GM19240 (cell line): Measurements from ENCODE around the gene FEM1C.
"Not testable (repeated sequence)": the region's sequence is repeated elsewhere in the genome, so short reads cannot be mapped to it uniquely, and the experiment has no call there.

Source experiments
- DNase-seq: peaks from one replicate; pipeline ENCODE4 v3.0.0; 2011; ENCODE audit warnings: low spot score; ENCODE audit not compliant: insufficient read length

FEM1C gene

DNA sequence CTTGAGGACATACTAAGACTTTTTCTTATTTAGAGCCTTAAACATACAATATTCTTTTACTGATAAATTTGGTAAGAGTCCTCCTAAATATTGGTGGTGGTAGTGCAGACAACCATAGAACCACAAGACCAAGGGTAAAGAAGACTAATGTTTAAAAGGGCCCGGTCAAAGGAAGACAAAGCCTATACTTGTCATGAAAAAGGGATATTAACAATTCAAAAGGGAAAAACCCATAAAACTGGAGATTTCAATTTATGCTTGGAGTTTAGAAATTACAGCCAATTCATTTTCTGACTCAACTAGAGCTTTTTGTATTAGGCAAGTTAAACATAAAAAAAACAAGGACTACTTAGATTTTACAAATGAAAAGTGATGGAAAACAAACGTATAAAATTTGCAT lies 24.4 kb downstream of the FEM1C start:
- DNase-seq: no peak

DNA sequence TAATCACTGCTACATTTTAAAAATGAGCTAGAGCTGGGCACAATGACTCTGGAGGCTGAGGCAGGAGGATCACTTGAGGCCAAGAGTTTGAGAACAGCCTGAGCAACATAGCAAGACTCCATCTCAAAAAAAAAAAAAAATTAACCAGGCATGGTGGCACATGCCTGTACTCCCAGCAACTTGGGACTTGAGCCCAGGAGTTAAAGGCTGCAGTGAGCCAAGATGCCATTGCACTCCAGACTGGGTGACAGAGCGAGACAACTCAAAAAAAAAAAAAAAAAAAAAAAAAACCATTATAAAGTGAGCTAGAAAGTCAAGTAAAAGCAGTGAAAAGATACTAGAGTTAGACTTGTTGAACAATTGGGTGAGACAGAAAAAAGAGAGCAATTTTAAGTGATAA lies 28.2 kb downstream of the FEM1C start:
- DNase-seq: no peak

DNA sequence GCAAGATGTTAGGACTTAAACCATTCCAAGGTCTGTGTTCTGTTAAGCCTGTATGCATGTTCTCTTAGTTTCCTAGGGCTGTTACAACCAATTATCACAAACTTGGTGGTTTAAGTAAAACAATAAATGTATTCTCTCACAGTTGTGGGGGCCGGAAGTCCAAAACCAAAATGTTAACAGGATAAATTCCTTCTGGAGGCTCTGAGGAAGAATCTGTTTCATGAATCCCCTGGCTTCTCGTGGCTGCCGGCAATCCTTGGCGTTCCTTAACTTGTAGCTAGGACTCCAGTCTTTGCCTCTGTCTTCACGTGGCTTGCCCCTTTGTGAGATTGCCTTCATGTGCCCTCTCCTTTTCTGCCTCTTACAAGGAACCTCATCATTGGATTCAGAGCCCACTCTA lies 30.4 kb downstream of the FEM1C start:
- DNase-seq: no peak

DNA sequence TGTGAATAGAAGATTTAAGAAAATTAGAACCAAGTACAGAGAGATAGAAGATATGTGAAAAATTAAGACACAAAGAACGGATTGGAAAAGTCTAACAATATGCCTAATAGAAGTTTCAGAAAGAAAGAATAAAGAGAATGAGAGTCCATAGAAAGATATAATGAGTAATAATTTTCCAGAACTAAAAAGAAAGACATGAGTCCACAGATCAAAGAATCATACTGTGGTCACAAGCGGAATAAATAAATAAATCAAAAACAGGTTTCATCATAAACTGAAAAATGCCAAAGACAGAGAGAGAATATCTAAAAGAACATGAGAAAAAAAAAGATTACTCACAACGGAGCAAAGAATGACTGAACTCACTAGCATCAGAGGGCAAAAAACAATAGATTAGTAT lies 32.9 kb downstream of the FEM1C start:
- DNase-seq: no peak

DNA sequence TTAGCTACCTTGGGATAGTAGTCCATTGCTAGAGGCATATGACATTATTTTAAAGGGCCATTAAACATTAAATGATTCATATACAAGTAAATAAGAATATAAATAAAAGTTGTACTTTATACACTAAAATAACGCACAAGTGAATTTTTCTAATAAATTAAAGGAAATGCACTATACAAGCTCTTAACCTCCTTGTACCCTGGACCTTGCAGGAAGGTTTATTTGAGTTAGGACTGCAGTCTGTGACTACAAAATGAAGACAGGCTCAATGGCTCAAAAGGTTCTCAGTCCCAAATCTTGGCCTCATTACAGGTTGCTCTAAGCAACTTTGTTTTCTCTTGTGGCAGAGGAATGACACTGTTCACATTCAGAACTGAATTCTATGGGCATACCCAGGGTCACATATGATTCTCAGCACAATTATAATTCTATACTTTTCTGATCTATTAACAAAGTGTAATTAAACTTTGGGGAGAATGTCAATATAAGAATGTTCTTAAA lies 34.4 kb downstream of the FEM1C start:
- no peak for DNase-seq

DNA sequence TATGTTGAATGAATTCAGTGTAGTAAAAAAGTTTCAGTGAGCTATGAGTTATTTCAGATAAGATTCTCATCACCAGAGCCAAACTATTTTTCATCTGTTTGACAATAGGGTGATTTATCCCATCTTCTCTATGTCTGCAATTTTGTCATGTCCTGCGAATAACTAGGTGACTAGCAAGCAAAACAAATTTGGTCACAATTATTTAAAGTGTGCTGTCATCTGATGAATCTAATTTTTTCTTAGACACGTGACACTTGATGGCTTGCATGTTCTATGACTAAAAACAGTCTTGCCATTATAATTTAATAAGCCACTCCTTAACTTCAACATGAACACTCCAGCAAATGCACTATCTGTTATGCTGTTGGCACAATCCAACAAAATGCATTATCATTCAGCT lies 35.0 kb downstream of the FEM1C start:
- no peak for DNase-seq

DNA sequence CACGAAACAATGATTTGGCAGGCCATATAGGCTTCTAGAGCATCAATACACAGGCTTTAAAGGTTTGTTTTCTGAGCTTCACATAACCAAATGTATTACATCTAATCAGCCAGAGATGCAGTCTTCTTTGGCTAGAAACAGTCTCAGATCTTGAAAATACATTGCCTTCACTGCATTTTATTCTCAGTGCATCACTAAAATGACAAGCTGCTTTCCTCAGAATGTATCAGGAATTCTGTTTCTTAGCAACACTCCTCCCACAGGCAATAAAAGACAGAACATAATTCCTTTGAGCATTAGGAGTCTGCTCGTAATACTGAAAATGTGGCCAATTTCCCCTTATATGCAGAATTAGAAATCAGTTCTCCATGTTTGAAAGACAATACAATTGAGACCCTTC lies 36.9 kb downstream of the FEM1C start:
- no peak for DNase-seq

DNA sequence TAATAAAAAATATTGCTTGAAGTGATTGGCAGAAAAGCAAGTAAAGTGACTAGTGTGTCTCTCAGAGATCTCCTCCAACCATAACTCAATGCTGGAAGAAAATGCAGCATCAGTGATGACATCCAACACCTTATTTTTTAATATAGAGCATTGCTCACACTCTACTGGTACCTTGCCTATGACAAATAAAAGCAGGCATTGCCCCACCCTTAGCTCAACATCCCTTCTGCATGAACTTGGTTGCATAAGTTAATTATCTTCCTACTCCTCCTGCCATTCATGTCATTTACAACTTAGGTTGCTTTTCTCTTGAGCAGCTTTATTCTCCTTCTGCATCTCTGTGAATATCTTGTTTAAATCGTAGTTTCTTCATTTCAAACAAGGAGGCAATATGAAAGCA lies 41.2 kb downstream of the FEM1C start:
- no peak for DNase-seq

DNA sequence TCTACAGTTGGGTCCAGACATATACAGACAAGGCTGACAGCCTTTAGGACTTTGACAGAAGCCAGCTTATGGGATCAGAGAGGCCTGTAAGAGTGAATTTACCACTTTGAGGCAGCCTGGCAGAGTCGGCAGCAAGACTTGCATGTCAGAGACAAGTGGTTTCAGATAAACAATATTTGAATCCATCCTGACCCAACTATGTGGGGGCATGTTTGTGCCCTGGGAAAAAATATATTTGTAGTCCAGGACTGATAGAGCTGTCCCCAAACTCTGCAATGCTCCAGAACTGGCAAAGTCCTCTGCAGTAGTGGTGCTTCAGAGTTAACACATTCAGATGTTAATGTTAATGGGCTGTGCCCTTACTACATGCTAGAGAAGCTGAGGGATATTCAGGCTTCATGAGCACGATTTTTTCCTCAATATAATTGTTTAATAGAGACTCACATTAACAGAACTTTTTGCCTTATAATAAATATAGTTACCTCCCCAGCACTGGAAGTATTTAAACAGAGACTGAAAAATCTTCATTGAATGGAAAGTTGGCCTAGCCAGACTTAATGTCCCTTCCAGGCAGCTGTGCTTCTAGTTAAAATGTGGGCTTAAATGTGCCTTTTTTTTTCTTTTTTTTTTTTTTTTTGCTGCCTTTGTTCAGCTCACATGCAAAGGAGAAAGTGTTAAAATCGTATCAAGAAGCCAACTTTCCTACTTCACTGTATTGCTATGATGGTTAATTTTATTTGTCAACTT lies 42.9 kb downstream of the FEM1C start:
- no peak for DNase-seq

DNA sequence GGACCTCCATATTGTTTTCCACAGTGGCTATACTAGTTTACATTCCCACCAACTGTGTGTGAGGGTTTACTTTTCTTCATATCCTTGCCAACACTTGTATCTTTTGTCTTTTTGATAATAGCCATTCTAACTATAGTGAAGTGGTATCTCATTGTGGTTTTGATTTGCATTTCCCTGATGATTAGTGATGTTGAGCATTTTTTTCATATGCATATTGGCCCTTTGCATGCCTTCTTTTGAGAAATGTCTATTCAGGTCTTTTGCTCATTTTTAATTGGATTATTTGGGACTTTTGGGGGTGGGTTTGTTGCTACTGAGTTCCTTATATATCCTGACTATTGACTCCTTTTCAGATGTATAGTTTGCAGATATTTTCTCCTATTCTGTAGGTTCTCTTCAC lies 44.4 kb downstream of the FEM1C start:
- DNase-seq: no peak

DNA sequence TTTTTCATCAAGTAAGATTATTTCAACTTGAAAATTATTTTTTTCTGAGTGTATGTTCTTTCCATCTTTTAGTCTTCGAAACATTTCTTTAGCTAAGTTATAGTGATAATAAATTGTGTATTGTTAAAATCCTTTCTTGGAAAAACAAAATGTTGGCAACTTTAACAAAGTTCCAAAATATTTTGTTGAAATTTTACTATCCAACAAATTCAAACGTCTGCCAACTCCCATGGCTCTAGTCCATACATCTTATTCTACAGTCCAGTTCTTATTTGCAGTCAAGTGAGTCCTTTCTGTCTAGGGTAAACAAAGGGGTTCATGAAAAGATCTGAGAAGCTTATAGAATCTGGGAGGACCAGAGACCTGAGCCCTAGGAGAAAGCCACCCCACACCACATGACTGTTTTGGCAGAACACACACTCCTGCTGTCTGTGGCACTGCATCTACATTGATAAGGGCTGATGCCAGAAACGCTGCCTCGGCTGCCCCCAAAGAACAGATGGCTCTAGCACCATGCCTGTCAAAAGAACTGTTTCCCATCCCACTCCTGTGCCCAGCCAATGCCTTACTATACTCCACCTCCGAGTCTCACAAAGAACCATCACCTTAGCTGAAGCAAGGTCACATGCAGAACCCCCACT lies 47.5 kb downstream of the FEM1C start:
- DNase-seq: no peak

DNA sequence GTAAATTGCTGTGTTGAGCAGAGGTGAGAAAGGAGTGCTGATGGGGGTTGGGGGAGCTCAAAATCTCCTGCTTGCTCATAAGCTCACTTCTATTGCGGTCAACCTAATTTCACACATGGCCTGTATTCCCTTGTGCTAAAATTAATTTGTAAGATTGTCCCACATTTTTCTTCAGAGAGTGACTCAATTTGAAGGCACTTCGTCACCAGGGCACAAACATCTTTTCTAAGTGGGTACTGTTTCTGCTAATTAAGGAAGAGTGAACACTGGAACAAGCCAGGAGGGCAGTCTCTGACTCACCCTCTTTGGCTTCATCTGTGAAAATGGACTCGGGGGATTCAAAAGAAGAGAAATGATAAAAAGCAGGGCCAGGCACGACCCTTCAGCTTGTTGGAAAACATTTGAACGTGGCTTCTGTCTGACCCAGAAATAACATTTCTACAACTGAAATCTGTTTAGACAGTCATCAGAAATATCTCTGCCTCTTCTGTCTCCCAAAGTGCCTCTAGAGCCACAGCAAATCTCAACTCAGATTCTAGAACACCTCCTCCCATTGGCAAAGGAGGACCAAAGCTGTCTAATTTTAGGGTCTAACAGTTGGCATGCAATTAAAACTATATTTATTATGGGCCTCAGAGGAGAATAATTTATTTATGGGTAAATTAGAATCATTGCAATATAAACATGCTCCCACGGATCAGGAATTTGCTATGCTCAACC lies 49.8 kb downstream of the FEM1C start:
- DNase-seq: no peak

DNA sequence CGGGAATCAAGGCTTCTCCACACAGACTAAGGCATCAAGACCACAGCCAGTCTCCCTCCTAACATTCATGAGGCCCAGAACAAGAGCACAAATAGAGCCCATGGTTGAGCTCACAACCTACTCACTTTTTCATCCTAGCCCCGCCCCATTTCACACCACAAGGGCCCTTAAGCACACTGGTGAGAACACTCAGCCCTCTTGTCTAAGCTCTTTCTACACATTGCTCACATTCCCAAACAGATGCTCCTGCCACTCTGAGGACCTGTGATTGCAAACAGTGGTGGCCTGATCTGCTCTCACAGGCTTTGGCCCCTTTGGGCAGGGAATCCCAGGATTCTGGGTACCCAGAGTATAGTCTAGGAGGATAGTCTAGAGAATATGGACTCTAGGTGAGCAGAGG lies 54.0 kb downstream of the FEM1C start:
- no peak for DNase-seq

DNA sequence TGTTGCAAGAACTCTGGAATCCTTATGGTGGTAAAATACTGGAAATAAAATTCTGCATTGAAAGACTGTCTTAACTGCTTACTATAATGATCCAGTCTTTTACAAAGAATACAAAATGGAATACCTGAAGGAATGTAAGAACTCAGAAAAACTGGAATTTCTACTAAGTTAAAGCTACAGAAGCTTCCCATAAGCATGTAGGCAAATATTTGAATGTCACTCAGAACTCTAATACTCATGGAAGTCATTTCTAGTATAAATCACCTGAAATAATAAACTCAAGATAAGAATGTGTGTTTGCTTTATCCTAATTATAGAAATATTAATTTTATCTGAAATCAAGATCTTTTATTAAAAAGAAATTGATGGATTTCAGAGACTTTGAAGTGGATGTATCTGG lies 54.8 kb downstream of the FEM1C start:
- DNase-seq: no peak

DNA sequence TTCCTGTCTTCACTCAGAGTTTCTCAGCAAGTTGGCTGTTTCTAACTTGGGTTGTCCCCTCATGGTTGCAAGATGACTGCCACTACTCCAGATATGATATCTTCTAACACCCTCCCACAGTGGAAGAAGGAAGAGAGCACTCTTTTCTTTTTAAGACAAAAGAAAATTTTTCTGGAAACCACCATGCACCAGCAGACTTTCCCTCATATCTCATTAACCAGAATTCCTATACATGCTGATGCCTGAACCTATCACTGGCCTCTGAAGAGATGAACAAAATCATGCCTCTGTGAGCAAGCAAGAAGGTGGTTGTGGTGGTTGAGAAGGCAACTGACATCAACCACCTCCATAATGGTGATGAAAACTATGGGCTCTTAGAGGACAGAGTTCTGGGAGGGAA lies 56.8 kb downstream of the FEM1C start:
- DNase-seq: no peak

DNA sequence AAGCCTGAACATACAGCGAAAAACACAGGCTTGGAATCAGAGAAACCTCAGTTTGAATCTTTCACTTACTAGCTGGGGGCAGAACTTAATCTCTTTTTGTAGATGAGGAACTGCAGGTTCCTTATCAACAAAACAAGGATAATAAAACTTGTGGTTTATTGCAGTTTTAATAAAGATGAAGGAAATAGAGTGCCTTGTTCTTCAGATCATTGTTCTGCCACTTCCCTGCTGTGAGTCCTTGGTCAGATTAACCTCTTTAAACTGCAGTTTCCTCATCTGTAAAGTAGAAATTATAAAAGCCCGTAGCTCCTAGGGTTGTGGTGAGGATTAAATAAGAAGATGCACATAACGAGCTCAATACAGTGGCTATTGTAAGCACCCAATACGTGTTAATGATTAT lies 57.4 kb downstream of the FEM1C start:
- no peak for DNase-seq

DNA sequence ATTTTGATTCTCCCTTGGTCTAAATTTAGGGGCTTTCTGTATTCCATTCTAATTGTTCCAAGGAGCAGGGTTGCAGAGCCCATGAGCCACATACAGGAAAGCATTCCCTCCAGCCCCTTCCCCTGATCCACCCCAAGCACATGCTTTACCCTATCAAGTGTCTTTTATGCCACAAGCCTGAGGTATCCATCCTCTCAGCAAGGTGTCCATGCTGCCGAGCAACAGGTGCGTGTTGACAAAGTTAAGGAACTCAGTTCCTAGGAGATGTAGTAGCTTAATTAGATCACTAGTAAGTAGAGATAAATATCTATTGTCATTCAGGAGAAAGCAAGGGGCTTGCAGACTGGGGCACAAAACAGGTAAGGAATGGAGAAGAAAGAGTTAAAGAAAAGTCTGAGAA lies 57.8 kb downstream of the FEM1C start:
- DNase-seq: no peak

DNA sequence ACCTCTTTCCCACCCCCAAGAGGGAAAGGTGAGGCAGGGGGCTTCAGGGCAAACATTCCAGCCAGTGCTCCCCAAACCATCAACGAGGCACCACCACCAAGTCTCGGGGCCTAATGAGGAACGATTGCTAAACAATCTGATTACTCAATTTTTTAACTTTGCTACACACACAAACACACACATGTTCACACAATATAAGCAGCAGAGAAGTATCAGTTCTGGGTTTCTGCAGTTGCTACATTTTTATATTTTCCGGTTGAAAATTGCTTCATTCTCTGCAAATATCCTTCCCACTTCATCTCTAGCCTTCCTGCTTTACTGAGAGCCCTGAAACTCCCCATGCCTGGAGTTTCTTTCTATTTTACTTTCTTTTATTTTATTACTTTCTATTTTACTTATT lies 60.2 kb downstream of the FEM1C start:
- no peak for DNase-seq

DNA sequence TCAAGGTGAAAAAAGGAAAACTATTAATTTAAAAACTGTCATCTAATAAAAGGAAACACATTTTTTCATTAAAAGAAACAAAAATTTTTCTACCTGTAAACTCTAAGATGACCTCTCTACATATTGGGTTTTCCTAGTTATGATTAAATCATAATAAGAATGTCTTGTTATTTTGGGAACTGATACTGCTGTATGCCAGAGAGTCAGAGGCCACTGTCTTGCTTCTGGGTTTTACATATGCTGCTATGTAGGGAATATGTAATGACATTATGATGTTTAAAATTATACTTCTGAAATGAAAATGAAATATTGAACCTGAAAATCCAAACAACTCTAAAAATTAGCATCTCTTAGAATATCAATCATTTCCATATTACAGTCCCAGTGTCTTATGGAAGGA lies 63.7 kb downstream of the FEM1C start:
- DNase-seq: no peak

DNA sequence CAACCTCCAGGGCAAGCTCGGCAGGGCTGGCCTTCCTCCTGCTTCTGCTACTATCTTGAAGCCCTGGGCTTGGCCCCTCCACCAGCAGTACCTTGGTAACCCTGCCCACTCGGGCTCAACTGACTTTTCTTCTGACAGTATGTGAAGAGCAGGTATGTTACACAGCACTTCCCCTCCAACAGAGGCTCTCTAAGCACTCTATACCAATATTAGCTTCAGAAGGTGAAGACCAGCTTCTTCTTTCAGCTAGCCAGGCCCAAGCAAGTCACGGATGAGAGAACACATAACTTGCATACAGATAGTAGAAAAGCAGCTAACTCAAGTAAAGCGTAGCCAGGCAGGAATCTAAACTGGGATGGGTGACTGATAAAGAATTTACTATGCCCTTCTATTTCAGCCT lies 64.3 kb downstream of the FEM1C start:
- DNase-seq: peak; percentile 16

DNA sequence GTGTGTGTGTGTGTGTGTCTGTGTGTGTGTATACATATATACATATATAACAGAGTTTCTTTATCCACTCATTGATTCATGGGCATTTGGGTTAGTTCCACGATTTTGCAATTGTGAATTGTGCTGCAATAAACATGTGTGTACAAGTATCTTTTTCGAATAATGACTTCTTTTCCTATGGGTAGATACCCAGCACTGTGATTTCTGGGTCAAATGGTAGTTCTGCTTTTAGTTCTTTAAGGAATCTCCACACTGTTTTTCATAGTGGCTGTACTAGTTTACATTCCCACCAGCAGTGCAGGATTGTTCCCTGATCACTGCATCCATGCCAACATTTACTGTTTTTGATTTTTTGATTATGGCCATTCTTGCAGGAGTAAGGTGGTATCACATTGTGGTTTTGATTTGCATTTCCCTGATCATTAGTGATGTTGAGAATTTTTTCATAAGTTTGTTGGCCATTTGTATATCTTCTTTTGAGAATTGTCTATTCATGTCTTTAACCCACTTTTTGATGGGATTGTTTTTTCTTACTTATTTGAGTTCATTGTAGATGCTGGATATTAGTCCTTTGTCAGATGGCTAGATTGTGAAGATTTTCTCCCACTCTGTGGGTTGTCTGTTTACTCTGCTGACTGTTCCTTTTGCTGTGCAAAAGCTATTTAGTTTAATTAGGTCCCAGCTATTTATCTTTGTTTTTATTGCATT lies 65.3 kb downstream of the FEM1C start:
- DNase-seq: not testable (repeated sequence)

DNA sequence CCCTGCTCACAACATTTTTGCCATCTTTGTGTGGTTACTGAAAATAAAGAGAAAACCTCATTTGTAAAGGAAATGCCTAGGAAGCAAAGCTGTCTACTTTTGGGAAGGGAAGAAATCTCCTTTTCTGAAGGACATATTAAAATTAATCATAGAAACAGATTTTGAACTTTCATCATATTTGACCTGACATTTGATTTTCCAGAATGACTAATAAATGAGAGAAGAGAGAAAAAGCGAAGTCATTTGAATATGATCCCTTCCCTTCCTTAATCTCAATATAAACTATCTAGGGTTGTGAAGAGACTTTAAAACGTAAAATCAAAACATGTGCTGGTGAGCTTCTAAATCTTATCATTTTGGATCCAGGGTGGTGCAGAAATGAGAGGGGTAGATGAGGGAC lies 66.3 kb downstream of the FEM1C start:
- DNase-seq: no peak
